Calu3 (cell line): ENCODE data around the gene RNF182. TPM values are rescaled to one million over a fixed set of nuclear protein-coding genes. Genes with fewer than 3 reads are reported as not detected.

Source experiments
- BruUV-seq: library from RNA; stranded (reverse); fragments of 400-500 nt; replicated peaks from 2 replicates; lab custom pipeline; 2021; lab: Mats Ljungman, UMichigan
- CTCF ChIA-PET: fragments of 300-600 bp; sonication (Branson Sonifier 250); formaldehyde crosslinking; loops from one replicate; lab custom pipeline; 2022; ENCODE audit warnings: antibody characterized with exemption; lab: Charles Lee
- DNase-seq: peaks from one replicate; pipeline ENCODE4 v3.0.0; 2022
- H3K27ac Mint-ChIP-seq: one replicate; pipeline ENCODE4 v1.8.0; 2022; ENCODE audit warnings: mixed read lengths; ENCODE audit not compliant: unreplicated experiment
- H3K27me3 Mint-ChIP-seq: one replicate; pipeline ENCODE4 v1.8.0; 2022; ENCODE audit warnings: mixed read lengths; ENCODE audit not compliant: unreplicated experiment
- H3K36me3 Mint-ChIP-seq: one replicate; pipeline ENCODE4 v1.8.0; 2022; ENCODE audit warnings: mild to moderate bottlenecking, moderate library complexity, mixed read lengths; ENCODE audit not compliant: insufficient read depth, unreplicated experiment
- H3K4me1 Mint-ChIP-seq: one replicate; pipeline ENCODE4 v1.8.0; 2022; ENCODE audit warnings: mild to moderate bottlenecking, low read depth, mixed read lengths; ENCODE audit not compliant: unreplicated experiment
- H3K4me3 Mint-ChIP-seq: one replicate; pipeline ENCODE4 v1.8.0; 2022; ENCODE audit warnings: mild to moderate bottlenecking, low read depth, moderate library complexity, mixed read lengths; ENCODE audit not compliant: unreplicated experiment
- H3K9me3 Mint-ChIP-seq: one replicate; pipeline ENCODE4 v1.8.0; 2022; ENCODE audit warnings: low read depth, mixed read lengths; ENCODE audit not compliant: unreplicated experiment
- intact Hi-C: fragments of 100-400 bp; cut with micrococcal nuclease; formaldehyde crosslinking; loops from one replicate; pipeline ENCODE4 v1.10.0; 2022; ENCODE audit not compliant: unreplicated experiment
- total RNA-seq: library from RNA; stranded (reverse); gene quantifications from 2 replicates; pipeline ENCODE4 v1.2.3, GENCODE V29; 2022
- TF ChIP-seq, protein P1 (sequence below): fragments of 200-600 bp; IDR thresholded peaks from one replicate; pipeline ENCODE4 v1.8.0; 2022; ENCODE audit warnings: antibody characterized with exemption; ENCODE audit not compliant: unreplicated experiment

RNF182 gene
- total RNA-seq, 1 experiment from 2014 or later: 1.1 TPM

- Mint-ChIP-seq H3K27ac (no peak overlapping the region), H3K9me3 (peaks cover 4% of the 10 kb centered on the region), H3K27me3 (peaks cover 31% of the 10 kb centered on the region), H3K4me3 (peak overlapping the region; percentile 3), H3K4me1 (peaks cover 12% of the 10 kb centered on the region), H3K36me3 (no peaks in the 10 kb centered on the region)
- no TSS peak for BruUV-seq
- intact Hi-C loops: loop anchor here (1.0 kb wide), 1 partner anchor 154 kb away; no protein-coding TSS in a partner anchor
- DNase-seq: no peak
- CTCF ChIA-PET: interaction anchor here (0.7 to 2.4 kb wide), 5 partner anchors 9 to 154 kb away, joined by 3 to 27 read pairs (median 5); no protein-coding TSS in a partner anchor
- TF ChIP-seq, protein P1, sequence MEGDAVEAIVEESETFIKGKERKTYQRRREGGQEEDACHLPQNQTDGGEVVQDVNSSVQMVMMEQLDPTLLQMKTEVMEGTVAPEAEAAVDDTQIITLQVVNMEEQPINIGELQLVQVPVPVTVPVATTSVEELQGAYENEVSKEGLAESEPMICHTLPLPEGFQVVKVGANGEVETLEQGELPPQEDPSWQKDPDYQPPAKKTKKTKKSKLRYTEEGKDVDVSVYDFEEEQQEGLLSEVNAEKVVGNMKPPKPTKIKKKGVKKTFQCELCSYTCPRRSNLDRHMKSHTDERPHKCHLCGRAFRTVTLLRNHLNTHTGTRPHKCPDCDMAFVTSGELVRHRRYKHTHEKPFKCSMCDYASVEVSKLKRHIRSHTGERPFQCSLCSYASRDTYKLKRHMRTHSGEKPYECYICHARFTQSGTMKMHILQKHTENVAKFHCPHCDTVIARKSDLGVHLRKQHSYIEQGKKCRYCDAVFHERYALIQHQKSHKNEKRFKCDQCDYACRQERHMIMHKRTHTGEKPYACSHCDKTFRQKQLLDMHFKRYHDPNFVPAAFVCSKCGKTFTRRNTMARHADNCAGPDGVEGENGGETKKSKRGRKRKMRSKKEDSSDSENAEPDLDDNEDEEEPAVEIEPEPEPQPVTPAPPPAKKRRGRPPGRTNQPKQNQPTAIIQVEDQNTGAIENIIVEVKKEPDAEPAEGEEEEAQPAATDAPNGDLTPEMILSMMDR: no peak
Measured at GRCh38 chr6:13913226-13914001, 11.3 kb upstream of the RNF182 start.

DNA sequence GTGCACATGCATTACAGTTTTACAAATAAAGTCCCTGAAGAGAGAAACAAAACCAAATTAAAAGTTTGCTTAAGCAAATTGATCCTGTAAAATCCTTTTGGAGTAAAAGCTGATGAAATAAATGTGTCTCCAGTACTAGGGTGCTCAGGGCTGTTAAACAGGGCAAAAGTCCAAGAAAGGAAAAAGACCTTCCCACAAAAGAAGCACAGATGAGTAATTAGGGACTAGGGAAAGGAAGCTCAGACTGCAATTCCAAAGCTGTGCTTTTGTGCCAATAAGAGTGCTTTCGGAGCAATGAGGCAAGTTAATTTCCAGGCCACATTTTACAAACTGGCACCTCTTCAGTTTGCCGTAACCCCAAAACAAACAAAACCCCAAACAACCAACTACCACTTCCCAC lies 10.4 kb upstream of the RNF182 start:
- Mint-ChIP-seq H3K27ac (no peak overlapping the region), H3K4me1 (peaks cover 12% of the 10 kb centered on the region), H3K27me3 (peaks cover 31% of the 10 kb centered on the region), H3K36me3 (no peaks in the 10 kb centered on the region), H3K9me3 (peaks cover 4% of the 10 kb centered on the region), H3K4me3 (no peak overlapping the region)
- DNase-seq: no peak
- TF ChIP-seq, protein P1: no peak
- no TSS peak for BruUV-seq
- CTCF ChIA-PET: interaction anchor here (2.4 kb wide), 1 partner anchor 132 kb away, joined by 20 read pairs; no protein-coding TSS in a partner anchor
- intact Hi-C loops: no loop called here

- CTCF ChIA-PET: no interaction called here
- intact Hi-C loops: no loop called here
- Mint-ChIP-seq H3K9me3 (peaks cover 4% of the 10 kb centered on the region), H3K36me3 (no peaks in the 10 kb centered on the region), H3K27ac (no peak overlapping the region), H3K27me3 (peaks cover 31% of the 10 kb centered on the region), H3K4me3 (no peak overlapping the region), H3K4me1 (peaks cover 12% of the 10 kb centered on the region)
- TF ChIP-seq, protein P1: no peak
- DNase-seq: no peak
- BruUV-seq: no TSS peak
Measured at GRCh38 chr6:13915561-13916229, 9.1 kb upstream of the RNF182 start.

DNA sequence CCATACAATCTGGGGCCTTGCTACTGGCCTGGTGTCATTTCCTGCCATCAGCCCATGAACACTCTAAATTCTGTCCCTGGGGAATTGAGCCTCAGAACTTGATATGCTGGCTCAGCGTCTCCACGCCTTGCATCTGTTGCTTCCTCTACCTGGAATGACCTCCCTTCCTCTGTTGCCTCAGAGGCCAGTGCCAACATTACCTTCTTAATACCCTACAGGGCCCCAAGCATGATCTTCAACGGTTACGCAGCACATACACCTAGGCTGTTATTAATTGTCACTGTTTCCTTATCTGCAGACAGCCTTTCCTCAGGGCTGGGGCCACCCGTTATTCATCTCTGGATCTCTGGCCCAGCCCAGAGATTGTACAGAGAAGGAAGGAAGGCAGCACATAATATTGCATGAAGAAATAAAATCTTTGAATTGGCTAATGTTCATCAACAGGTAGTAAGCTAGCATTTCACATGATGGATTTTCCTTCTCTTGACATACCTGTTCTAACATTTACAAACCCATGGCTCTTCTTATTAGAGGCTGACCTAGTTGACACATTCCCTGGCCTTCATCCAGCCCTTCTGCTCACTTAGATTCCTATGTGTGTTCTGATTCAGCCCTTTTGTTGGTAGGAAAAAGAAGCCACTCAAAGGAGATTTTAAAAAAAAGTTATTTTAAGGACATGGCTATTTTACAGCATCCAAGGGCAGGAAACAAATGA lies 8.4 kb upstream of the RNF182 start:
- H3K4me3 Mint-ChIP-seq: no peak overlapping the region
- CTCF ChIA-PET: no interaction called here
- peaks cover 4% of the 10 kb centered on the region for H3K9me3 Mint-ChIP-seq
- H3K27me3 Mint-ChIP-seq: peaks cover 31% of the 10 kb centered on the region
- TF ChIP-seq, protein P1: no peak
- H3K27ac Mint-ChIP-seq: no peak overlapping the region
- no peak for DNase-seq
- H3K4me1 Mint-ChIP-seq: peaks cover 12% of the 10 kb centered on the region
- intact Hi-C loops: no loop called here
- no TSS peak for BruUV-seq
- no peaks in the 10 kb centered on the region for H3K36me3 Mint-ChIP-seq
